Measurements from ENCODE around the gene GPC6.

Gene GPC6

GRCh38 chr13:93293710-93294109 lies 67.1 kb downstream of the GPC6 start:
- no peak overlapping the region for H3K27ac ChIP-seq (ENCODE audit: low read depth, low read length, severe bottlenecking)
- no peaks in the 10 kb centered on the region for H3K9me3 ChIP-seq (ENCODE audit: control insufficient read depth, low read length)
- WGBS, 2 experiments (ENCODE audit: insufficient coverage in 2 of 2), result no CpG with 5 or more reads among the region's 1 CpG
- H3K4me3 ChIP-seq (ENCODE audit: extremely low read depth, insufficient read depth, low read length, poor library complexity, severe bottlenecking), result no peak overlapping the region
- no peaks in the 10 kb centered on the region for H3K4me1 ChIP-seq (ENCODE audit: control insufficient read depth, insufficient read depth, low read length, poor library complexity, severe bottlenecking)
- no peaks in the 10 kb centered on the region for H3K36me3 ChIP-seq (ENCODE audit: control insufficient read depth, insufficient read depth, low read length)

- Histone ChIP-seq H3K9me3 (ENCODE audit: control insufficient read depth, low read length) (no peaks in the 10 kb centered on the region), H3K4me3 (ENCODE audit: extremely low read depth, insufficient read depth, low read length, poor library complexity, severe bottlenecking) (no peak overlapping the region), H3K4me1 (ENCODE audit: control insufficient read depth, insufficient read depth, low read length, poor library complexity, severe bottlenecking) (no peaks in the 10 kb centered on the region), H3K27ac (ENCODE audit: low read depth, low read length, severe bottlenecking) (no peak overlapping the region), H3K36me3 (ENCODE audit: control insufficient read depth, insufficient read depth, low read length) (no peaks in the 10 kb centered on the region)
- 100% methylated on average over 2 of the region's 2 CpGs for WGBS, 2 experiments (ENCODE audit: insufficient coverage in 2 of 2)
Observed at GRCh38 chr13:93296584-93296983, 70.0 kb downstream of the GPC6 start.

GRCh38 chr13:93298713-93299112 lies 72.1 kb downstream of the GPC6 start:
- WGBS, 2 experiments (ENCODE audit: insufficient coverage in 2 of 2), result 91% methylated on average over 3 of the region's 4 CpGs; no CpG with 5 or more reads in 1 of the 2 experiments
- Histone ChIP-seq H3K36me3 (ENCODE audit: control insufficient read depth, insufficient read depth, low read length) (no peaks in the 10 kb centered on the region), H3K27ac (ENCODE audit: low read depth, low read length, severe bottlenecking) (no peak overlapping the region), H3K4me1 (ENCODE audit: control insufficient read depth, insufficient read depth, low read length, poor library complexity, severe bottlenecking) (no peaks in the 10 kb centered on the region), H3K9me3 (ENCODE audit: control insufficient read depth, low read length) (no peaks in the 10 kb centered on the region), H3K4me3 (ENCODE audit: extremely low read depth, insufficient read depth, low read length, poor library complexity, severe bottlenecking) (no peak overlapping the region)

- Histone ChIP-seq H3K9me3 (ENCODE audit: control insufficient read depth, low read length) (no peaks in the 10 kb centered on the region), H3K27ac (ENCODE audit: low read depth, low read length, severe bottlenecking) (no peak overlapping the region), H3K4me3 (ENCODE audit: extremely low read depth, insufficient read depth, low read length, poor library complexity, severe bottlenecking) (no peak overlapping the region), H3K36me3 (ENCODE audit: control insufficient read depth, insufficient read depth, low read length) (no peaks in the 10 kb centered on the region), H3K4me1 (ENCODE audit: control insufficient read depth, insufficient read depth, low read length, poor library complexity, severe bottlenecking) (no peaks in the 10 kb centered on the region)
- WGBS, 2 experiments (ENCODE audit: insufficient coverage in 2 of 2), result 80 to 96% methylated on average over 1 to 5 of the region's 5 CpGs
Observed at GRCh38 chr13:93304134-93304533, 77.5 kb downstream of the GPC6 start.

GRCh38 chr13:93304868-93305613 lies 78.4 kb downstream of the GPC6 start:
- 73 to 80% methylated on average over 2 to 3 of the region's 6 CpGs for WGBS, 2 experiments (ENCODE audit: insufficient coverage in 2 of 2)

GRCh38 chr13:93305886-93306285 lies 79.3 kb downstream of the GPC6 start:
- Histone ChIP-seq H3K36me3 (ENCODE audit: control insufficient read depth, insufficient read depth, low read length) (no peaks in the 10 kb centered on the region), H3K4me3 (ENCODE audit: extremely low read depth, insufficient read depth, low read length, poor library complexity, severe bottlenecking) (no peak overlapping the region), H3K4me1 (ENCODE audit: control insufficient read depth, insufficient read depth, low read length, poor library complexity, severe bottlenecking) (no peaks in the 10 kb centered on the region), H3K27ac (ENCODE audit: low read depth, low read length, severe bottlenecking) (no peak overlapping the region), H3K9me3 (ENCODE audit: control insufficient read depth, low read length) (no peaks in the 10 kb centered on the region)

More at GRCh38 chr13:93304868-93305613, 78.4 kb downstream of the GPC6 start:
- Histone ChIP-seq H3K4me3 (ENCODE audit: extremely low read depth, insufficient read depth, low read length, poor library complexity, severe bottlenecking) (no peak overlapping the region), H3K36me3 (ENCODE audit: control insufficient read depth, insufficient read depth, low read length) (no peaks in the 10 kb centered on the region), H3K9me3 (ENCODE audit: control insufficient read depth, low read length) (no peaks in the 10 kb centered on the region), H3K4me1 (ENCODE audit: control insufficient read depth, insufficient read depth, low read length, poor library complexity, severe bottlenecking) (no peaks in the 10 kb centered on the region), H3K27ac (ENCODE audit: low read depth, low read length, severe bottlenecking) (no peak overlapping the region)

- no peaks in the 10 kb centered on the region for H3K9me3 ChIP-seq (ENCODE audit: control insufficient read depth, low read length)
- no peaks in the 10 kb centered on the region for H3K36me3 ChIP-seq (ENCODE audit: control insufficient read depth, insufficient read depth, low read length)
- no peak overlapping the region for H3K4me3 ChIP-seq (ENCODE audit: extremely low read depth, insufficient read depth, low read length, poor library complexity, severe bottlenecking)
- no peaks in the 10 kb centered on the region for H3K4me1 ChIP-seq (ENCODE audit: control insufficient read depth, insufficient read depth, low read length, poor library complexity, severe bottlenecking)
- H3K27ac ChIP-seq (ENCODE audit: low read depth, low read length, severe bottlenecking), result no peak overlapping the region
Observed at GRCh38 chr13:93307136-93307535, 80.5 kb downstream of the GPC6 start.

- no peak overlapping the region for H3K4me3 ChIP-seq (ENCODE audit: extremely low read depth, insufficient read depth, low read length, poor library complexity, severe bottlenecking)
- H3K36me3 ChIP-seq (ENCODE audit: control insufficient read depth, insufficient read depth, low read length), result no peaks in the 10 kb centered on the region
- no peaks in the 10 kb centered on the region for H3K9me3 ChIP-seq (ENCODE audit: control insufficient read depth, low read length)
- WGBS, 2 experiments (ENCODE audit: insufficient coverage in 2 of 2), result 89% methylated on average over 4 of the region's 5 CpGs; no CpG with 5 or more reads in 1 of the 2 experiments
- no peak overlapping the region for H3K27ac ChIP-seq (ENCODE audit: low read depth, low read length, severe bottlenecking)
- no peaks in the 10 kb centered on the region for H3K4me1 ChIP-seq (ENCODE audit: control insufficient read depth, insufficient read depth, low read length, poor library complexity, severe bottlenecking)
Observed at GRCh38 chr13:93307651-93308050, 81.0 kb downstream of the GPC6 start.

- Histone ChIP-seq H3K9me3 (ENCODE audit: control insufficient read depth, low read length) (no peaks in the 10 kb centered on the region), H3K36me3 (ENCODE audit: control insufficient read depth, insufficient read depth, low read length) (no peaks in the 10 kb centered on the region), H3K4me3 (ENCODE audit: extremely low read depth, insufficient read depth, low read length, poor library complexity, severe bottlenecking) (no peak overlapping the region), H3K4me1 (ENCODE audit: control insufficient read depth, insufficient read depth, low read length, poor library complexity, severe bottlenecking) (no peaks in the 10 kb centered on the region), H3K27ac (ENCODE audit: low read depth, low read length, severe bottlenecking) (peak overlapping the region; percentile 93)
- WGBS, 2 experiments (ENCODE audit: insufficient coverage in 2 of 2), result 40 to 83% methylated on average over 2 of the region's 7 CpGs
Observed at GRCh38 chr13:93309886-93310523, 83.4 kb downstream of the GPC6 start.

GRCh38 chr13:93316841-93317240 lies 90.2 kb downstream of the GPC6 start:
- WGBS, 2 experiments (ENCODE audit: insufficient coverage in 2 of 2), result no CpG with 5 or more reads among the region's 3 CpGs

GRCh38 chr13:93318534-93319254 lies 92.1 kb downstream of the GPC6 start:
- Histone ChIP-seq H3K4me1 (ENCODE audit: control insufficient read depth, insufficient read depth, low read length, poor library complexity, severe bottlenecking) (no peaks in the 10 kb centered on the region), H3K9me3 (ENCODE audit: control insufficient read depth, low read length) (no peaks in the 10 kb centered on the region), H3K36me3 (ENCODE audit: control insufficient read depth, insufficient read depth, low read length) (no peaks in the 10 kb centered on the region), H3K4me3 (ENCODE audit: extremely low read depth, insufficient read depth, low read length, poor library complexity, severe bottlenecking) (no peak overlapping the region), H3K27ac (ENCODE audit: low read depth, low read length, severe bottlenecking) (no peak overlapping the region)
- WGBS, 2 experiments (ENCODE audit: insufficient coverage in 2 of 2), result 86 to 93% methylated on average over 2 of the region's 4 CpGs

More at GRCh38 chr13:93316841-93317240, 90.2 kb downstream of the GPC6 start:
- Histone ChIP-seq H3K4me3 (ENCODE audit: extremely low read depth, insufficient read depth, low read length, poor library complexity, severe bottlenecking) (no peak overlapping the region), H3K4me1 (ENCODE audit: control insufficient read depth, insufficient read depth, low read length, poor library complexity, severe bottlenecking) (no peaks in the 10 kb centered on the region), H3K27ac (ENCODE audit: low read depth, low read length, severe bottlenecking) (no peak overlapping the region), H3K36me3 (ENCODE audit: control insufficient read depth, insufficient read depth, low read length) (no peaks in the 10 kb centered on the region), H3K9me3 (ENCODE audit: control insufficient read depth, low read length) (no peaks in the 10 kb centered on the region)
